GM11168 (cell line): ENCODE measurements around the gene NAPEPLD.
"Not testable (repeated sequence)": the region's sequence is repeated elsewhere in the genome, so short reads cannot be mapped to it uniquely, and the experiment has no call there.

ENCODE experiments used
- in situ Hi-C: fragments of 300-500 bp; cut with MboI; formaldehyde crosslinking; loops from one replicate; pipeline ENCODE4 v1.12.0; 2022; ENCODE audit warnings: low sequenced_read_pairs; ENCODE audit not compliant: unreplicated experiment

Gene NAPEPLD

DNA sequence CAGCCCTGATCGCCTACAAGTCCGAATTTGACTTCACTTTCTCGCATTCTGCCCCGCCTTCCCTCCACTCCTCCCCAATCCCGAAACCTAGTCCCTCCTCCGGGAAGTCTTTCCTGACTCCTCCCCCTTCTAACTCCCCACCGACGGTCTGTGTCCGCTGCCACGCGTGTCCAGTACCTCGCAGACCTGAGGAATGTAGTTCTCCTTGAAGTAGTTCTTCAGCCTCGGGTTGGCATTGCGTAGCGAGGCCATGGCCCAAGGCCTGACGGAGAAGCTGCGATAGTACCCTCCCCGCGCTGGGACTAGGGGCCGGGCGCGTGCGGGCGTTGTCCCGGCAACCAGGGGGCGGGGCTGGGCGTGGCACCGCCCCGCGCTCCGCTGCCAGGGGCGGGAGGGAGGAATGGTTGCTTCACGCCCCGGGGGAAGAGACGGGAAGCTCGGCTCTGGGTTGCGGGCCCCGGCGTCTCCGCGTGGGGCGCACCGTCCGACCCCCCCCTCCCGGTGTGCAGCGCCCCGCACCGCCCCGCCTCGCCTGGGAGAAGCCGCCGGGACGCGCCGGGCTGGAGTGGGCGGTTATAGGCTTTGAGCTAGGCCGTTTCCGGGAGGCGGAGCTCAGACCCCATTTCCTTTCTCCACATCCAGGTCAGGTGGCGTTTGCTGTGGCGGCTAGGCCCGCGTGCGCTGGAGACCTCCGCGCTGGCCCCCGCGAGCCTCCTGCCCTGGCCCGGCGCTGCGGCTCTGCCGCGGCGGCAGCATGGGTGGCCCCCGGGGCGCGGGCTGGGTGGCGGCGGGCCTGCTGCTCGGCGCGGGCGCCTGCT, 74.2 kb downstream of the NAPEPLD start, which contains the start of the genes ARMC10 and FBXL13:
Gene ARMC10 (plus strand): TSS at position 622 of the 818 bp plus-strand sequence. CDS start 133 bp downstream, at position 755.
Gene FBXL13 (minus strand): TSS at position 278 of the 818 bp plus-strand sequence.
- in situ Hi-C loops = no loop called here

- in situ Hi-C loops = no loop called here
These were observed 74.8 kb downstream of the NAPEPLD start for GRCh38 chr7:103073989-103074518.

- in situ Hi-C loops = no loop called here
These were observed 77.9 kb downstream of the NAPEPLD start for GRCh38 chr7:103071000-103071399.

GRCh38 chr7:103068414-103069403, 80.2 kb downstream of the NAPEPLD start:
- in situ Hi-C loops = loop anchor here (10.0 kb wide), 1 partner anchor 304 kb away; no protein-coding TSS in a partner anchor

GRCh38 chr7:103065667-103066066, 83.2 kb downstream of the NAPEPLD start:
- in situ Hi-C loops = loop anchor here (10.0 kb wide), 1 partner anchor 301 kb away; no protein-coding TSS in a partner anchor

- in situ Hi-C loops = loop anchor here (10.0 kb wide), 1 partner anchor 299 kb away; no protein-coding TSS in a partner anchor
These were observed 85.0 kb downstream of the NAPEPLD start for GRCh38 chr7:103063895-103064294.

DNA sequence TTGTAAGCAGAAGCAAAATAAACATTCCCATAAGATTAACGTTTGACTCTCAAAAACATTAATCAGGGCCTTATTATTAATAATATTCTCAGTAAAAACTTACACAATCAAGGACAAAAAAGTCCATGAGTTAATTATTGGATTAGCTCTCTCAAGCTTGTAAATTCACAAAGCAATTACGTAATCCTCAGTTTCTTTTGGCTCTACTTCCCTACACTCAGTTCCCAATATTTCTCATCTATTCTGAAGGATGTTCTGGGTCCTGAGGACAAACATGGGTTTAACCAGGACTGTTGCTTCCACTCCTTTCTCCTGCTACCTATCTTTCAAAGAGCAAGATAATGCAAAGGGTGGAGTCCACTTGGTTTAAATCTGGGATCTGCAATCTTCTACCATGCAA, 89.4 kb downstream of the NAPEPLD start:
- in situ Hi-C loops = no loop called here

DNA sequence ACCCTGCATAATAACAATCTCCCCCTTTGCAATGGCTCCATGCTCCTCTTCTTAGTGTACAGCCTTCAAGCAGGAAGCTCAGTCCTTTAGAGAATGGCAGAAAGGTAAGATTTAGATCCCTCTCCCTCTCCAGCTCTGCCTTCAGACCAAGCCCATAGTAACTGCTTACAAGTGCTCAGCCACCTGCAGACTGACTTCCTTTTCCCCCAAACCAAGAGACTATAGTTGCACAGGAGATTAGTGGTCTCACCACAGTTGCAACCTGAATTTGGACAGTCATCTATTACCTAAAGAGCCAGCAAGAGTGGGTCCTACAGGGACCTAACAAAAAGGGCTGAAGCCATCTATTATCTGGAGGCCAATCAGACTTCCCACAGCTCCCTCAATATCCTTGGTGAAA, 90.8 kb downstream of the NAPEPLD start:
- in situ Hi-C loops = no loop called here

DNA sequence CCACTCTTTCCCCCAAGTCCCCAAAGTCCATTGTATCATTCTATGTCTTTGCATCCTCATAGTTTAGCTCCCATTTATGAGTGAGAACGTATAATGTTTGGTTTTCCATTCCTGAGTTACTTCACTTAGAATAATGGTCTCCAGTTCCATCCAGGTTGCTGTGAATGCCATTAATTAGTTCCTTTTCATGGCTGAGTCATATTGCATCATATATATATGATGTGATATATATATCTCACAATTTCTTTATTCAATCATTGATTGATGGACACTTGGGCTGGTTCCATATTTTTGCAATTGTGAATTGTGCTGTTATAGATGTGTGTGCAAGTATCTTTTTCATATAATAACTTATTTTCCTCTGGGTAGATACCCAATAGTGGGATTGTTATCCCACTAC, 92.9 kb downstream of the NAPEPLD start:
- in situ Hi-C loops = not testable (repeated sequence)

DNA sequence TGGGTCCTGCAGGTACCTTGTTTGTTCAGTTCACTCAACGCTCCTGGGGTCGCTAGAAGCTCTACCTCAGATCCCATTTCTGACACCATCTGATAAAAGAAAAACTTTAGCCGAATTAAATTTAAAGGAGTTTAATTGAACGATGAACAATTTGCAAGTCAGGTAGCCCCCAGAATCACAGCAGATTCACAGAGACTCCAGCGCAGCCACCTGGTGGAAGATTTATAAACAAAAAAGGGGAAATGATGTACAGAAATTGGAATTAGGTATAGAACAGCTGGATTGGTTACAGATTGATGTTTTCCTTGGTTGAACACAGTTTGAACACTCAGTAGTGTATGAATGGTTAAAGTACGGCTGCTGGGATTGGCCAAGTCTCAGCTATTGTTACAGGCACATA, 97.4 kb downstream of the NAPEPLD start:
- in situ Hi-C loops = no loop called here
